Stimulated activated effector memory CD8-positive, alpha-beta T cell treated with anti-CD3 and anti-CD28 coated beads, Interleukin-12 subunit alpha, Interleukin-12 subunit beta, amount 100 ng/mL, for 72 hours (primary cell): Measurements from ENCODE around the gene IMPG1.

Experiments
- ATAC-seq: fragments of 150-1000 bp; cut with Tn5 transposase; 2 replicates; pipeline ENCODE4 v1.10.0; 2021
- DNase-seq, 2 donors: peaks; one replicate each; pipeline ENCODE4 v3.0.0; 2021 to 2022; ENCODE audit warnings: low spot score in 2 of 2
- H3K27ac Mint-ChIP-seq: one replicate; pipeline ENCODE4 v1.8.0; 2022; ENCODE audit warnings: mild to moderate bottlenecking, mixed read lengths
- H3K36me3 Mint-ChIP-seq: one replicate; pipeline ENCODE4 v1.8.0; 2022; ENCODE audit warnings: mild to moderate bottlenecking, mixed read lengths
- H3K4me1 Mint-ChIP-seq: one replicate; pipeline ENCODE4 v1.8.0; 2022; ENCODE audit warnings: mixed read lengths
- H3K4me3 Mint-ChIP-seq: one replicate; pipeline ENCODE4 v1.8.0; 2022; ENCODE audit warnings: mild to moderate bottlenecking, mixed read lengths
- H3K9me3 Mint-ChIP-seq: one replicate; pipeline ENCODE4 v1.8.0; 2022; ENCODE audit warnings: mixed read lengths

IMPG1 gene

DNA sequence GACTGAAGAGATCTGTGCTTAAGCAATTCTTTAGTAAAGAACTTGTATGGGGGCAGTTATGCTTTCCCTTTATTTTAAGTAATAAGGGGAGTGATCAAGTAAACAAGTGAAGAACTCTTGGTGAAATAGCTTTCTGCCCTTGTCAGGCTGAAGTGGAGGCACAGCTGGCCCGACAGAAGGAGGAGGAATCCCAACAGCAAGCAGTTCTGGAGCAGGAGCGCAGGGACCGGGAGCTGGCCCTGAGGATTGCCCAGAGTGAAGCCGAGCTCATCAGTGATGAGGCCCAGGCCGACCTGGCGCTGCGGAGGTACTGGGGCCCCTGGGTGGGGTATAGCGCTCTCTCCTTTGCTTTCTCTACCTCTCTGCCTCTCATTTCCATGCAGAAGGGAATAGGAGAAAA is 180.1 kb downstream of the IMPG1 start:
- no peaks in the 10 kb centered on the region for H3K4me1 Mint-ChIP-seq
- ATAC-seq (no peak), DNase-seq (no peak)
- H3K9me3 Mint-ChIP-seq, result no peaks in the 10 kb centered on the region
- H3K4me3 Mint-ChIP-seq, result no peak overlapping the region
- peaks cover 4% of the 10 kb centered on the region for H3K36me3 Mint-ChIP-seq
- no peak overlapping the region for H3K27ac Mint-ChIP-seq

DNA sequence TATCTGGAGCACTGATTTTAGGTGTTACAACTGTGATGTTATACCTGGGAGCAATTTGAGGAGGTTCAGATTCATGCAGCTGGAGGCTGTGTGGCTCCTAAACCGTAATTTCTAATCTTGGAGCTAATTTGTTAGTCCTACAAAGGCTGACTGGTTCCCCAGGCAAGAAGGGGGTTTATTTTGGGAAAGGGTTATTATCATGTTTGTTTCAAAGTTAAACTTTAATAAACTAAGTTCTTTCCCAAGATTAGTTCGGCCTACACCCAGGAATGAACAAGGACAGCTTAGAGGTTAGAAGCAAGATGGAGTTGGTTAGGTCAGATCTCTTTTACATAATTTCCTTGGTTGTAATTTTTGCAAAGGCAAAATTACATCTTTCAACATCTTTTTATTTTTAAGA is 187.6 kb downstream of the IMPG1 start:
- H3K27ac Mint-ChIP-seq, result no peak overlapping the region
- H3K9me3 Mint-ChIP-seq, result no peaks in the 10 kb centered on the region
- H3K36me3 Mint-ChIP-seq, result peaks cover 7% of the 10 kb centered on the region
- no peaks in the 10 kb centered on the region for H3K4me1 Mint-ChIP-seq
- ATAC-seq (no peak), DNase-seq (no peak)
- no peak overlapping the region for H3K4me3 Mint-ChIP-seq

DNA sequence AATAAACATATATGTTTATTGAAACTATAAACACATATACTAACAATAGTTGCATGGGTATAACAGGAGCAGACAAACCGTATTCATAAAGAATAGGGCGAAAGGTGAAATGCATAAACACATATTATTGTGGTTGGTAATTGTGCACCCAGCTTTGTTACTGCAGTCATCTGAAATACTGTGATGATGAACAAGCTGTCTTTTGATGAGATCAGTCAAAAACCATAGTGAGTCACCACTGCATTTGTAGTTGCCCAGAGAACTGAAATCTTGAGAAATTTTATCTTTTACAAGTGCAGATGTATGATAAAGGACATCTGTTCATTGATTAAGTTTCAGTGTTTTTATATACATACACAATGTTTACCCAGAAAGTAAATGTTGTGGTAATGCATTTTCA is 189.7 kb downstream of the IMPG1 start:
- ATAC-seq (peak; percentile 63), DNase-seq (no peak)
- Mint-ChIP-seq H3K27ac (no peak overlapping the region), H3K9me3 (no peaks in the 10 kb centered on the region), H3K4me1 (no peaks in the 10 kb centered on the region), H3K36me3 (peaks cover 6% of the 10 kb centered on the region), H3K4me3 (no peak overlapping the region)

DNA sequence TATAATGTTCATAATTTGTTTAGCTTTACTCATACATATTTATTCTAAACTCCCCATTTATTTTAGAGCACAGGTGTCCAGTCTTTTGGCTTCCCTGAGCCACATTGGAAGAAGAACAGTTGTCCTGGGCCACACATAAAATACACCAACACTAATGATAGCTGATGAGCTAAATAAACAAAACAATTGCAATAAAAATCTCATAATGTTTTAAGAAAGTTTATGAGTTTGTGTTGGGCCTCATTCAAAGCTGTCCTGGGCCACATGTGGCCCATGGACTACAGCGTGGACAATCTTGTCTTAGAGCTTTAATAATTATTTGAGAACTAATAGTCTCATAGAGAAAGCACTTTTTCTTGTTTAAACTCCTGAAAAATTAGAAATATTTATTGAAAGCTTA is 192.2 kb downstream of the IMPG1 start:
- no peak for DNase-seq
- no peak overlapping the region for H3K4me3 Mint-ChIP-seq
- H3K27ac Mint-ChIP-seq, result no peak overlapping the region
- no peak for ATAC-seq
- no peaks in the 10 kb centered on the region for H3K36me3 Mint-ChIP-seq
- H3K9me3 Mint-ChIP-seq, result no peaks in the 10 kb centered on the region
- no peaks in the 10 kb centered on the region for H3K4me1 Mint-ChIP-seq

DNA sequence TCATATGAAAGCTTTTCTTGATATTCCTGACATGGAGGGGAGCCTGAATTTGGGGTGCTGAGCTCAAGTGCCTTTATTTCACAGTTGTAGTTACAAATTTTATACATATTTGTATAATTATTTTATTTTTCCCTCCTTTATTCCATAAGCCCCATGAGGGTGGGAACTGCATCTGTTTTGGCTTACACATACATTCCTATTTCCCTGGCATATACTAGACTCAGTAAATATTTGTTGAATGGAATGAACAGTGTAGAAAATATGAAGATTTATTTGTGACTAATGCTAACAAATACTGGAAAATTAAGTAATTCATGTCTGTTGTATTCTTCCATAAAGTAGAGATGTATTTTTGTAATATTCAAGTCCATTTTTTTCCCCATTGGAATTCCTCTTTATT is 196.3 kb downstream of the IMPG1 start:
- H3K36me3 Mint-ChIP-seq, result no peaks in the 10 kb centered on the region

DNA sequence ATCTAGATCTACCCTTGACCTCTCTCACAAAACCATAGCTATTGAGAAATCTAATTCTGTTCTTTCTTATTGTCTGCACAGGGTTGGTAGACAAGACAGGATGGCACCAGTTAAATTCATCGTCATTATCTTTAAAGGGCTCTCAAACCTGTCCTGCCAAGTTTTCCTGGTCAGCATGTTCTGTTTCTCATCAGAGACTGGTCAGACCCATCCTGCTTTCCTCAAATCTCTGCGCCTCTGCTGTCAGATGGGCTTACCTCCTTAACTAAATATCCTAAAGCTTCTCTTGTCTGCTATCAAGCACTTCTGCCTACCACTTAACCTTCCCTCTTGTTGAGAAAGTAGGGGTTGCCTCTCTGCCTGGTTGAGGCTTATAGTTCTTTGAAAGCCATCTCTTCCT is 198.2 kb downstream of the IMPG1 start:
- H3K4me3 Mint-ChIP-seq, result no peak overlapping the region
- H3K4me1 Mint-ChIP-seq, result no peaks in the 10 kb centered on the region
- no peak for DNase-seq
- no peak for ATAC-seq
- no peaks in the 10 kb centered on the region for H3K9me3 Mint-ChIP-seq
- H3K27ac Mint-ChIP-seq, result no peak overlapping the region
- H3K36me3 Mint-ChIP-seq, result no peaks in the 10 kb centered on the region

More for the DNA sequence above, 196.3 kb downstream of the IMPG1 start:
- Mint-ChIP-seq H3K4me1 (no peaks in the 10 kb centered on the region), H3K4me3 (no peak overlapping the region), H3K27ac (no peak overlapping the region), H3K9me3 (no peaks in the 10 kb centered on the region)
- ATAC-seq, result no peak
- no peak for DNase-seq
